Mononuclear cell (primary cell): ENCODE measurements around the gene GAN. TPM values are rescaled to one million over a fixed set of nuclear protein-coding genes. Genes with fewer than 3 reads are reported as not detected.
"Not testable (repeated sequence)": the region's sequence is repeated elsewhere in the genome, so short reads cannot be mapped to it uniquely, and the experiment has no call there.

Experiments used
- H3K27me3 ChIP-seq: 2 replicates; pipeline ENCODE4 v1.6.0; 2011; ENCODE audit warnings: low read length, control low read depth; ENCODE audit not compliant: insufficient read depth
- H3K4me1 ChIP-seq: 2 replicates; pipeline ENCODE4 v1.5.1; 2011; ENCODE audit warnings: mild to moderate bottlenecking, low read length, control low read depth; ENCODE audit not compliant: insufficient read depth
- H3K4me3 ChIP-seq: 2 replicates; pipeline ENCODE4 v1.5.1; 2011; ENCODE audit warnings: mild to moderate bottlenecking, low read length, moderate library complexity
- H3K9me3 ChIP-seq: 2 replicates; pipeline ENCODE4 v1.5.1; 2011; ENCODE audit warnings: low read depth, mild to moderate bottlenecking, control low read depth, low read length
- total RNA-seq: library from RNA; depleted of rRNA; stranded (reverse); fragments of >200 nt; gene quantifications from one replicate; pipeline ENCODE4 v1.2.3, GENCODE V29; 2012

The GAN gene
- total RNA-seq, 1 donor, result 4.8 TPM

DNA sequence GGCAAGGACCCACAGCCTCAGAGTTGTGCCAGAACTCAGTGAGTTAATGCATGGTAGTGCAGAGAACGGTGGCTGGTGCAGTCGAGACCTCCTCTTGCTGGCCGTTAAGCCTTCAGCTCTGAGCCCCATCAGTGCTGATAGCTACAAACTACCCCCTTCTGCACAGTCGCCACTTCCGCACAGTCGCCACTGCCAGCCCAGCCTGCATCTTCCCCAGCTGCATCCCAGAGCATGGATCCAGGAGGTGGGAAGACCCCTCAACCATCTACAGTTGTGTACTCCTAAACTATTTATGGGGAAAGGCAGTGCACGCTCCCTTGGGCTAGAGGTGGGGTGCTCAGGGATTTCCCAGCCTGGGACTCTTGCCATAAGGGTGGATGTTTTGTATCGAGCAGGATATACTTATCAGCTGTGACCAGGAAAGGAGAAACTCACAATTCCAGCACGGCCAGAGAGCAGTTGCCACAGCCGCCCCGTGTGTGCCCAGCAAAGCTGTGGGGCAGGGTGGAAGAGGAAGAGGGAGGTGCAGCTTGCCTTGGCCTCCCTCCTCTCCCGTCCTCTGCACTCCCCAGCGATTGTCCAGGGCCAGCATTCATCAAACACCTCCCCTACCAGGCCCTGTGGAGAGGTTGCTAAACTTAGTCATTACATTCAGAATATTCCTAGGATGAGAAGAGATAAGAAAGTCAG lies 80.3 kb downstream of the GAN start:
- Histone ChIP-seq H3K4me1 (no peaks in the 10 kb centered on the region), H3K27me3 (no peaks in the 10 kb centered on the region), H3K9me3 (no peaks in the 10 kb centered on the region), H3K4me3 (no peak overlapping the region)

- Histone ChIP-seq H3K27me3 (no peaks in the 10 kb centered on the region), H3K4me1 (no peaks in the 10 kb centered on the region), H3K4me3 (no peak overlapping the region), H3K9me3 (no peaks in the 10 kb centered on the region)
Measured at GRCh38 chr16:81397058-81397878, 82.5 kb downstream of the GAN start.

GRCh38 chr16:81397879-81398520 lies 83.2 kb downstream of the GAN start:
- Histone ChIP-seq H3K27me3 (no peaks in the 10 kb centered on the region), H3K9me3 (no peaks in the 10 kb centered on the region), H3K4me3 (no peak overlapping the region), H3K4me1 (no peaks in the 10 kb centered on the region)

GRCh38 chr16:81399909-81400308 lies 85.1 kb downstream of the GAN start:
- H3K4me1 ChIP-seq, result peaks cover 7% of the 10 kb centered on the region
- H3K4me3 ChIP-seq, result no peak overlapping the region
- H3K9me3 ChIP-seq, result no peaks in the 10 kb centered on the region
- no peaks in the 10 kb centered on the region for H3K27me3 ChIP-seq

GRCh38 chr16:81401035-81401950 lies 86.5 kb downstream of the GAN start:
- Histone ChIP-seq H3K4me3 (no peak overlapping the region), H3K4me1 (peaks cover 7% of the 10 kb centered on the region), H3K27me3 (no peaks in the 10 kb centered on the region), H3K9me3 (no peaks in the 10 kb centered on the region)

- Histone ChIP-seq H3K4me3 (no peak overlapping the region), H3K27me3 (no peaks in the 10 kb centered on the region), H3K4me1 (peaks cover 7% of the 10 kb centered on the region), H3K9me3 (no peaks in the 10 kb centered on the region)
Measured at GRCh38 chr16:81403208-81403600, 88.4 kb downstream of the GAN start.

GRCh38 chr16:81403601-81404391 lies 89.0 kb downstream of the GAN start:
- H3K4me3 ChIP-seq, result no peak overlapping the region

GRCh38 chr16:81405002-81405401 lies 90.2 kb downstream of the GAN start:
- not testable (repeated sequence) for H3K4me1 ChIP-seq, H3K9me3 ChIP-seq, H3K4me3 ChIP-seq, H3K27me3 ChIP-seq

More at GRCh38 chr16:81403601-81404391, 89.0 kb downstream of the GAN start:
- peaks cover 7% of the 10 kb centered on the region for H3K4me1 ChIP-seq
- no peaks in the 10 kb centered on the region for H3K9me3 ChIP-seq
- H3K27me3 ChIP-seq, result no peaks in the 10 kb centered on the region

GRCh38 chr16:81405702-81406113 lies 90.9 kb downstream of the GAN start:
- H3K4me1 ChIP-seq, result peaks cover 7% of the 10 kb centered on the region
- no peaks in the 10 kb centered on the region for H3K27me3 ChIP-seq
- H3K9me3 ChIP-seq, result no peaks in the 10 kb centered on the region
- no peak overlapping the region for H3K4me3 ChIP-seq

GRCh38 chr16:81408409-81408950 lies 93.7 kb downstream of the GAN start:
- Histone ChIP-seq H3K27me3 (no peaks in the 10 kb centered on the region), H3K4me1 (peaks cover 5% of the 10 kb centered on the region), H3K9me3 (no peaks in the 10 kb centered on the region), H3K4me3 (no peak overlapping the region)

DNA sequence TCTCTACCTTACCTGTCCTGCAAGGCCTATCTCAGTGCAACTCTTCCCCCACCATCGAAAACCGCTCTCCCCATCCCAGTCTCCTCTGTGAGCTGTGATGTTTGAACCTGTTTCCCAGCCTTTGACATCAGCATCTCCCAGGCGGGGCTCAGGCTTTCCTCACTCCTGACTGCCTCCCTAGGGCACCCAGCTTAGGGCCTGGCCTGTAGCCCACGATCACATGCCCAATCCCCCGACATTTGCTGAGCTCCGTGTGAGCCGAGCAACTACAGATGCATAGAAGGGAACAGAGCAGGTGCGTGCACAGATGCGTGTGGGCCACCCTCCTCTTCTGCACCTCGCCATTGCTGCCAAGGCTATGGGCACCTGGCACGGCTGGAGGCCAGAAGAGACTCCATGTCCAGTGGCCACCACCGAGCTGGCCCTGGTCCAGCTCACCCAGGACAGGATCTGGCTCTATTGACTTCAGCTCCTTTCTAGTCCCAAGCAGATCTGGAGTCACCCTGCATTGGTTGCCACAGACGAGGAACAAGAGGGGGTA lies 94.3 kb downstream of the GAN start:
- Histone ChIP-seq H3K27me3 (no peaks in the 10 kb centered on the region), H3K9me3 (no peaks in the 10 kb centered on the region), H3K4me3 (no peak overlapping the region), H3K4me1 (no peaks in the 10 kb centered on the region)

DNA sequence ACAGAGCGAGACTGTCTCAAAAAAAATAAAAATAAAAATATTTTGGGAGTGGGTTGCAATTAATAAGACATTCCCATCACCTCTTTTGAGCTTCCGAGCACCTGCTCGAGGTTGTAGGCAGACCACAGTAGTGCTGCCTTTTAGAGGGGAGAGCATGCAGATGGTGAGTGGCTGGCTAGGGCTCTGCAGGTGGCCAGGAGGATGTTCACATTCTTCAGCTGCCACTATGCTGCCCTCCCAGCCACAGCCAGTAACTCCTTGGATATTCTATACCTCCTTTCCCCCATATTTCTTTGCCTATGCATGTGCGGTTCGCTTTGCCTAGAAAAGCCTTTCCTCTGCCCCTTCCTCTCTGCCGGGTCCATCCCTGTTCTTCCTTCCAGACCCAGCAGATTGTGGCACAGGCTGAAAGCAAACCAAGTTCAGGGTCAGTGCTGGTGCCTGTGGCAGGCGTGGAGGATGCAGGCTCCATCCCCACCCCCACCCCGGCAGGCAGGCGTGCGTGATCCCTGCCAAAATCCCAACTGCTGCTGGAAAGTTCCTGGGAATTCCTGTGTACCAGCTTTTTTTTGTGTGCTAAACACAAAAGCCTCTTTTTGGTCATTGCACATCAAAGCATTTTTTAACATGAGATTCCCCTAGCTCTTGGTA lies 96.0 kb downstream of the GAN start:
- H3K27me3 ChIP-seq, result no peaks in the 10 kb centered on the region
- H3K4me3 ChIP-seq, result no peak overlapping the region
- no peaks in the 10 kb centered on the region for H3K9me3 ChIP-seq
- no peaks in the 10 kb centered on the region for H3K4me1 ChIP-seq

DNA sequence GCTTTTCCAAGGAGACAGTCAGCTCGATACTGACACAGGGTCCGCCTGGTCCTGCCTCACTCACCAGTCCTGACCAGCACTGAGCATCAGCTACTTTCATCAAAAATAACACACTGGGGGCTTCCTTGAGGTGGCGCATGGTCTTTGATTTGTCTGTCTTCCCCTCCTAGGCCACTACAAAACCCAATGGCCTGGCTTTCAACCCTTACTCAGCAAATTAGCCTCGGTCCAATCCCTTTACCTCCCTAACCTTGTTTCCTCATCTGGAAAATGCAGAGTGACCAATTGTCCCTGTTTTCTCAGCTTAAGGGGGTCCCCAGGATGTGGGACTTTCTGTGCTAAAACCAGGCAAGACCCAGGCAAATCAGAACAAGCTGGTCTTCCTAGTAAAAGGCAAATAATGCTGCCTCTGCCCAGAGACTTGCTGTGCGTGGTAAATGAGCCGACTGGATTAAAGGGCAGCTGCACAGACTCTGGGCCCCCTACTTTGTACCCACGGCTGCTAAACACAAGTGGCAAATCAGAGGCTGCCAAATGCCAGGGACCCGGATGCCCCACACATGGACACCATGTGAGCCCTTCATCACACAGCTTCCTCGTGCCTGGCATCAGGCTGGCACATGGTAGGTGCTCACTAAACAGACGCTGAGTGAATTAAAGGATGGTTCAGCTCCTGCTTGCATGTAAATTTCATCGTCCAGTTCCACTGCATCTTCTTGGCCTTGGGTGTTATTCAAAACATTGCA lies 98.7 kb downstream of the GAN start:
- Histone ChIP-seq H3K27me3 (no peaks in the 10 kb centered on the region), H3K4me3 (no peak overlapping the region), H3K4me1 (no peaks in the 10 kb centered on the region), H3K9me3 (no peaks in the 10 kb centered on the region)
